ENCODE results near the gene HEXB.
"Not testable (repeated sequence)": the region's sequence is repeated elsewhere in the genome, so short reads cannot be mapped to it uniquely, and the experiment has no call there.

Gene HEXB

GRCh38 chr5:74659172-74659571 lies 25.9 kb upstream of the HEXB start:
- no peak for DNase-seq (ENCODE audit: low read depth)

- DNase-seq (ENCODE audit: low read depth): peak; percentile 59
Observed at GRCh38 chr5:74660140-74660539, 24.9 kb upstream of the HEXB start.

- no peak for DNase-seq (ENCODE audit: low read depth)
Observed at GRCh38 chr5:74660873-74661272, 24.2 kb upstream of the HEXB start.

GRCh38 chr5:74664551-74664950 lies 20.5 kb upstream of the HEXB start:
- no peak for DNase-seq (ENCODE audit: low read depth)

- no peak for DNase-seq (ENCODE audit: low read depth)
Observed at GRCh38 chr5:74665273-74665672, 19.8 kb upstream of the HEXB start.

GRCh38 chr5:74665816-74666215 lies 19.2 kb upstream of the HEXB start:
- no peak for DNase-seq (ENCODE audit: low read depth)

GRCh38 chr5:74667396-74667795 lies 17.6 kb upstream of the HEXB start:
- DNase-seq (ENCODE audit: low read depth): peak; percentile 42

- no peak for DNase-seq (ENCODE audit: low read depth)
Observed at GRCh38 chr5:74669821-74670220, 15.2 kb upstream of the HEXB start.

GRCh38 chr5:74670396-74671038 lies 14.5 kb upstream of the HEXB start:
- no peak for DNase-seq (ENCODE audit: low read depth)

GRCh38 chr5:74672215-74672877 lies 12.7 kb upstream of the HEXB start:
- no peak for DNase-seq (ENCODE audit: low read depth)

- peak; percentile 72 for DNase-seq (ENCODE audit: low read depth)
Observed at GRCh38 chr5:74673011-74673790, 11.8 kb upstream of the HEXB start.

GRCh38 chr5:74676466-74676865 lies 8.6 kb upstream of the HEXB start:
- DNase-seq (ENCODE audit: low read depth): not testable (repeated sequence)

GRCh38 chr5:74678123-74678522 lies 6.9 kb upstream of the HEXB start:
- DNase-seq (ENCODE audit: low read depth): not testable (repeated sequence)

GRCh38 chr5:74679300-74679699 lies 5.7 kb upstream of the HEXB start:
- DNase-seq (ENCODE audit: low read depth): not testable (repeated sequence)

- peak; percentile 63 for DNase-seq (ENCODE audit: low read depth)
Observed at GRCh38 chr5:74679966-74680365, 5.1 kb upstream of the HEXB start.

GRCh38 chr5:74685979-74686631 lies 1.1 kb downstream of the HEXB start:
- DNase-seq (ENCODE audit: low read depth): peak; percentile 62

- peak; percentile 73 for DNase-seq (ENCODE audit: low read depth)
Observed at GRCh38 chr5:74686962-74687751, 2.1 kb downstream of the HEXB start.

GRCh38 chr5:74693191-74693590 lies 8.2 kb downstream of the HEXB start:
- peak; percentile 53 for DNase-seq (ENCODE audit: low read depth)

- DNase-seq (ENCODE audit: low read depth): no peak
Observed at GRCh38 chr5:74717596-74717995, 32.6 kb downstream of the HEXB start.

- no peak for DNase-seq (ENCODE audit: low read depth)
Observed at GRCh38 chr5:74722271-74722670, 37.2 kb downstream of the HEXB start.

- no peak for DNase-seq (ENCODE audit: low read depth)
Observed at GRCh38 chr5:74725331-74725730, 40.3 kb downstream of the HEXB start.

GRCh38 chr5:74736759-74737158 lies 51.7 kb downstream of the HEXB start:
- no peak for DNase-seq (ENCODE audit: low read depth)

Measured in ELR (cell line).